Stimulated activated naive CD4-positive, alpha-beta T cell treated with Interleukin-2 at 50 U/mL for 16 hours (primary cell): ENCODE data around the gene CST8.
A peak's percentile ranks its signal among the peaks of the same experiment; 100 is the strongest.
"Not testable (repeated sequence)": the region's sequence is repeated elsewhere in the genome, so short reads cannot be mapped to it uniquely, and the experiment has no call there.

Experiments
- DNase-seq: peaks from one replicate; lab custom pipeline; 2025; lab: John Stamatoyannopoulos, UW

The CST8 gene, protein sequence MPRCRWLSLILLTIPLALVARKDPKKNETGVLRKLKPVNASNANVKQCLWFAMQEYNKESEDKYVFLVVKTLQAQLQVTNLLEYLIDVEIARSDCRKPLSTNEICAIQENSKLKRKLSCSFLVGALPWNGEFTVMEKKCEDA

GRCh38 chr20:23490817-23491216, at the start of gene CST8:
Gene CST8, plus strand, starts transcription at chr20:23491117. Its CDS starts 551 bp downstream, at chr20:23491668.
- no peak for DNase-seq

GRCh38 chr20:23441850-23442313, 49.0 kb upstream of the CST8 start:
- DNase-seq: peak; percentile 41

GRCh38 chr20:23442436-23442835, 48.5 kb upstream of the CST8 start:
- no peak for DNase-seq

DNA sequence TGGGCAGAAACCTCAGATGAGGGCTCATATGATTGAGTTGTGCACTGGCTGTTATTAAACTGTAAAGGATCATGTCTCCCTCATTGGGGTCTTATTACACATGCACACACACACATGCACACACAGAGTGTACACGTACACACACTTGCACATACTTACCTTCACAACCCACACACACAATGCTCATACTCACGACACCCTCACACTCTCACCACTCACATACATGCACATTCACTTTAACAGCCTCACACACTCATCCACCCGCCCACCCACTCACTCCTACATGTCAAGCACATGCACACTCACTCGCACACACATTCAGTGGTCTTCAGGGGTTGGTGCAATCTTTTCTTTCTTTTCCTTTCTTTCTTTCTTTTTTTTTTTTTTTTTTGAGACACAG, 46.1 kb upstream of the CST8 start:
- DNase-seq: no peak

DNA sequence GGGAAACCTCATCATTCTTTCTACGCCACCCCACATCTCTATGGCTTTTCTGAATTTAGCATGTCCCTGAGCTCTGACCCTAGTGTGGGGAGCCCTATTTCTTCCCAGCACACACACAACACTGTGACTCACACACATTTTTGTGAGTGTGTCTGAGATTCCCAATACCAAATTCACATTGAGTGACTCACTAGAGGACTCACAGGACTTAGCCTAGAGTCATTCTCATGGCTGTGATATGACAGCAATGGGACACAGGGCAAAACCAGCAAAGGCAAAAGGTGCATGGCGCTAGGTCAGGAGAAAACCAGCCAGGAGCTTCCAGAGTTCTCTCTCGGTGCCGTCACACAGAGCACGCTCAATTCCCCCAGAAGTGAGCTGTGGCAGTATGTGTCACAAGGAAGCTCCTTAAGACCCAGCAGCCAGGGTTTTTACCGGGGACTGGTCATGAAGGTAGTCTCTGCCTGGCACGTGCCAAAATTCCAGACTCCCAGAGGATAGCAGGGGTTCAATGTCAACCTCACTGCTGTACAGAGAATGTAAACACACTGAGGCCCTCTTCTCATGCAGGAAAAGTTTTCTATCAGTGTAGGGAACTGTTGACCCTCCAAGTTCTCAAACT, 45.2 kb upstream of the CST8 start:
- DNase-seq: no peak

DNA sequence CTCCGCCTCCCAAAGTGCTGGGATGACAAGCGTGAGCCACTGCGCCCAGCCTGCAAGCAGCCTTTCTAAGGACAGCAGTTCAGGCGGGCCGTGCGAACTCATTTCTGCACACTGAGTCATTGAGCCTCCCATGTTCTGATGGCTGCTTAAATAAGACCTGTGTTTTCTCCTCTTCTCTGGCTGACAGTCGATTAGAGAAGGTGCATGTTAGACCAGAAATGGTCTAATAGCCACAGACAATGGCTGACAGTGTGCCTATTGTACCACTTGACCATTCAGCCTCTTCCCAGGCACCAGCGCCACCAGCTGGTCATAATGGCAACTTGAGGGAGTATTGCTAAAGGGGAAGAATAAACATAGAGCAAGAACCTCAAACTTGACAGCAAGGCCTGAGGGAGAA, 44.4 kb upstream of the CST8 start:
- peak; percentile 11 for DNase-seq

DNA sequence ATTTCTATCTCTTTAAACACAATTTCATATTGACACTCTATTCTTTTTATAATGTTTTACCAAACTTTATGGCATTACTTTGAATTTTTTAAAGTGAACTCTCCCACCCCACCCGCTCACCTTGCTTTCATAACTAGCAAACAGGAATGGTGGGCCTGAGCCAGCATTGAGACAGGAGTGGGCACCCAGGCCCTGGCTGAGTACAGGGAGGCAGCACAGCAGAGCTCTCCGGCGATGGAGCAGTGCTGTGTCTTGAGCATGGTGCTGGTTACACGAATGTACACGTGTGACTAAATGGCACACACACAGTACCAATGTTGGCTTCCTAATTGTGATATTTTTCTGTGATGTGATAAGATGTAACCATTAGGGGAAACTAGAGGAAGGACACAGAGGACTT, 42.8 kb upstream of the CST8 start:
- DNase-seq: no peak

DNA sequence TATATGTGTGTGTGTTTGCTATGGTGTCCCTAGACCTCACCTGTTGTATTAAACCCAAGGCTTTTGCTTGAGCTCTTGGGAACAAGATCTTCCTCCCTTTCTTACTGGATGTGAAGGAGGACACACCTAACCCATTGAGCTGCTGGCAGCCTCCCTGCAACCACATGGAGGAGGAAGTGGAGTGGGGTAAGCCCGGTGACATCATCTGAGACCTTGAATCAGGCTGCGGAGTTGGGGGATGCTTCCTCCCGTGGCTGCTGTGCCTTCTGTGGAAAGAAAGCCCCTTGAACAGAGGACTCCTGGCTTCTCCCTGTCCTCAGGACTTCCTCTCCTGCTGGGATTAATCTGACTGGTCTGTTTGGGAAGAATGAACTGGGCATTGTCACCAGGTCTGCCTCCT, 41.5 kb upstream of the CST8 start:
- no peak for DNase-seq

DNA sequence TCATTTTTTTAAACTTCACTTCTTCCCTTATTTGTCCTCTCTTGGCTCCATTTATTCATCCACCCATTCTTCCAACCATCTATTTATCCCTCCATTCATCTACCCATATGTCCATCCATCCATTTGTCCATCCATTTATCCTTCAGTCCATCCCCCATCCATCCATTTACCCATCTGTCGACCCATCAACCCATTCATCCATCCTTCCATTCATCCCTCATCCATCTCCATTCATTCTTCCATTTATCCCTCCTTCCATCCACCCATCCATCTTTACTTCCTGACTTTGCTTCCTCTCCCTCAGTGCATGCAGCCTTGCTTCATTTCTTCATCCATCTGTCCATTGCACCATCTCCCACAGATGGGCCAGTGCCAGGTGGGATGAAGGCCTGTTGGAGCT, 40.0 kb upstream of the CST8 start:
- DNase-seq: no peak

- DNase-seq: no peak
Observed at GRCh38 chr20:23451956-23452487, 38.9 kb upstream of the CST8 start.

DNA sequence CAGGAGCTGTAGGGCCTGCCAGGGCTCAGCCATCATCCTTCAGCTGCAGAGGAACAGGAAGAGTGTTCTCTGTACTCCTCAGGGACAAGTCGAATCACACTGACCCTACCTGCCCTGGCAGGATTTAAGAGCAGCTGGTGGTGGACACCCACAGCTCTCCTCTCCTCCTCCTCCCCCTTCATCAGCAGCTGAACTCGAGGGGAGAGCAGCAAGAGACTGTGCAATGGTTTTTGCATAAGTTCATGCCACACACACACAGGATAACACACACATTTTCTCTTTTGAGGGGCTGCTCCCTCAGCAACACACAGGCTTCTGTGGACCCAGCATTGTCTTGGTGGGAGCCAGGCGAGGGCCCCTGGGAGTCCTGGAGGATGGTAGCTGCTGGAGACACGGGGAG, 38.1 kb upstream of the CST8 start, which contains the start of gene CST11:
Gene CST11 (minus strand): TSS at position 101 of the 400 bp plus-strand sequence. CDS start 65 bp downstream, at position 36.
- no peak for DNase-seq

DNA sequence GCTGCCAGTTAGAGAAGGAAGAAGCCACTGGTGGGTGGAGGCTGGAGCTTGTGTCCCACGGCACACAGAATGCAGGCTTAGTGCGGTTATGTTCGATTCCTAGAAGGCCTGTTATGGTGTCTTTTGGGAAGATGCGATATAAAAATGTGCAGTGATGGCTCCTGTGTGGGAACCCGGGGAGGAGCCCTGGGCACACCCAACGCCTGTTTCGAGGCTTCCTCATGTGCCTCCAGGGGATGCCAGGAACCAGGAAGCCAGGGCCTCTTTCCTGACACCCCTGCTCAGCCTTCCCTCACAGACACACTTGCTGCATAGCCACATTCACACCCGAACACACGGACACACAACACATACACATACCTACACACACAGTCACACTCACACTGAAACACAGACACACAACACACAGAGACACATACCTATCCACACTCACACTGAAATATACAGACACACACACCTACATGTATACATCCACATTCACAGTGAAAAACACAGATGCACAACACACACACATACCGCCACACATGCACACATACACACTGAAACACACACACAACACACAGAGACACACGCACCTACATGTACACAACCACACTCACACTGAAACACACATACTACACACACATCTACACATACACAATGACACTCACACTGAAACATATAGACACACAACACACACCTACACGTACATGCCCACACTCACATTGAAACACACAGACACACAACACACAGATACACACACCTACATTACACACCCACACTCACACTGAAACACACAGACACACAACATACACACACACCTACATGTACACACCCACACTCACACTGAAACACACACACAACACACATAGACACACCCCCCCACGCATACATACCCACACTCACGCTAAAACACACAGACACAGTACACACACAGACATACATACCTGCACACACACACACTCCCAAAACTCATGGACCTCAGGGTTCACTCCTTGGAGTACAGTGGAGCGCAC, 37.1 kb upstream of the CST8 start:
- no peak for DNase-seq

DNA sequence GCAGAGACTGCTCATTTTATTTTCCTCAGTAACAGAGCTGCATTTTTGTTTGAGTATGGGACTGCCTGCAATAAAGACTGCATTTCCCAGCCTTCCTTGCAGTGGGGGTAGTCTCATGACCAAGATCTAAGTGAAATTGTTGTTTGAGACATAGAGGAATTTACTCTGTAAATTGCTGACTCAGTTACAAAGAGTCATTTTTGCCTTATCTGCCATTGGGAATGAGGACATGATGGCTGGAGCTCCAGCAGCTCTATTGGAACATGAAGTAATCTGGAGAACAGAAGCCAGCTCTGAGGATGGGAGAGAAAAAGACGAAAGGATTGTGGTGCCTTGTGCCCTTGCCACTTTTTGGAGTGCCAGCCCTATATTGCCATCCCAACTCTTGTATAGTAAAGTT, 36.1 kb upstream of the CST8 start:
- no peak for DNase-seq

DNA sequence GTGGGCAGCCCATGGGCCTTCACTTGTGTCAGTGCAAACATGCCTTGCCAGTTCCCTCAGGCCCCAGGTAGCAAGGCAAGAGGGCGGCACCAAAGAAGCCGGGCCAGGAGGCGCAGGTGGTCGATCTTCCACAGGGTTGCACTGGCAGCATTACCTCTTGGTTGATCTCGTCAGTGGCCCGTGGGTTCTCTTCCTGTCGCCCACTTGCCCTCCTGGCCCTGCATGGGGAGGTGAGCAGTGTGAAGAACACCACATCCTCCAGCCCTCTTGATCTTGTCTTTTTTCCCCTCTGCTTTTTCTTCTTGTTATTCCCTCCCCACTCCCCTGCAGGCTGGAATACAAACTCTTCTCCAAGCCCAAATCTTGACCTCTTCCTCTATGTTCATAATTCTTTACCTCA, 35.3 kb upstream of the CST8 start:
- no peak for DNase-seq

- DNase-seq: no peak
Observed at GRCh38 chr20:23456409-23456808, 34.5 kb upstream of the CST8 start.

- DNase-seq: no peak
Observed at GRCh38 chr20:23456873-23457272, 34.0 kb upstream of the CST8 start.

- DNase-seq: no peak
Observed at GRCh38 chr20:23459461-23460150, 31.3 kb upstream of the CST8 start.

- DNase-seq: no peak
Observed at GRCh38 chr20:23461180-23461579, 29.7 kb upstream of the CST8 start.

DNA sequence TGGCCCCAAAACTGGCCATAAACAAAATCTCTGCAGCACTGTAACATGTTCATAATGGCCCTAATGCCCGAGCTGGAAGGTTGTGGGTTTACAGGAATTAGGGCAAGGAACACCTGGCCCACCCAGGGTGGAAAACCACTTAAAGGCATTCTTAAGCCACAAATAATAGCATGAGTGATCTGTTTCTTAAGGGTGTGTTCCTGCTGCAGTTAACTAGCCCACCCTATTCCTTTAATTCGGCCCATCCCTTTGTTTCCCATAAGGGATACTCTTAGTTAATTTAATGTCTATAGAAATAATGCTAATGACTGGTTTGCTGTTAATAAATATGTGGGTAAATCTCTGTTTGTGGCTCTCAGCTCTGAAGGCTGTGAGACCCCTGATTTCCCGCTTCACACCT, 24.0 kb upstream of the CST8 start:
- not testable (repeated sequence) for DNase-seq

- DNase-seq: not testable (repeated sequence)
Observed at GRCh38 chr20:23472306-23472705, 18.6 kb upstream of the CST8 start.

- DNase-seq: not testable (repeated sequence)
Observed at GRCh38 chr20:23473293-23473692, 17.6 kb upstream of the CST8 start.

DNA sequence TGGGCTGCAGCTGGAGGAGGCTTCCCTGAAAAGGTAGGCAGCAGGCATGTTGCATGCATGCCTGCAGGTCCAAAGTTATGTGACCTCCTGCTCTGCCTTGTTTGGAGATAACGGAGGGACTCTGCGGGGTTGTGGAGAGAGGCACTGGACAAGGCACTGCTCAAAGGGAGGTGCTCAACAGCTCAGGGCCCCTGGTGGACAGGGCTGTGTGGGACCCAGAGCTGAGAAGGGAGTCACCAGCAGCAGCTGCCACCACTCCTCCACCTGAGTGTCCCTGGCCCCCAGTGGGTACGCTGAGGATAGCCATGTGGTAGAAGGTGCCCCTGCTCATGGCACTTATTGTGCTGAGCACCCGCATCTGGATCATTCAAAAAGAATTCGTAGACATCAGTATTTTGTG, 15.5 kb upstream of the CST8 start:
- DNase-seq: no peak
